HUDEP-2 (cell line): Measurements from ENCODE around the gene UBAP2L.
"Not testable (repeated sequence)": the region's sequence is repeated elsewhere in the genome, so short reads cannot be mapped to it uniquely, and the experiment has no call there.

Source experiments
- DNase-seq, 76 experiments: peaks; one replicate each; lab custom pipeline; 2025; ENCODE audit not compliant: unreplicated experiment in 76 of 76; lab: John Stamatoyannopoulos, UW

Gene UBAP2L

DNA sequence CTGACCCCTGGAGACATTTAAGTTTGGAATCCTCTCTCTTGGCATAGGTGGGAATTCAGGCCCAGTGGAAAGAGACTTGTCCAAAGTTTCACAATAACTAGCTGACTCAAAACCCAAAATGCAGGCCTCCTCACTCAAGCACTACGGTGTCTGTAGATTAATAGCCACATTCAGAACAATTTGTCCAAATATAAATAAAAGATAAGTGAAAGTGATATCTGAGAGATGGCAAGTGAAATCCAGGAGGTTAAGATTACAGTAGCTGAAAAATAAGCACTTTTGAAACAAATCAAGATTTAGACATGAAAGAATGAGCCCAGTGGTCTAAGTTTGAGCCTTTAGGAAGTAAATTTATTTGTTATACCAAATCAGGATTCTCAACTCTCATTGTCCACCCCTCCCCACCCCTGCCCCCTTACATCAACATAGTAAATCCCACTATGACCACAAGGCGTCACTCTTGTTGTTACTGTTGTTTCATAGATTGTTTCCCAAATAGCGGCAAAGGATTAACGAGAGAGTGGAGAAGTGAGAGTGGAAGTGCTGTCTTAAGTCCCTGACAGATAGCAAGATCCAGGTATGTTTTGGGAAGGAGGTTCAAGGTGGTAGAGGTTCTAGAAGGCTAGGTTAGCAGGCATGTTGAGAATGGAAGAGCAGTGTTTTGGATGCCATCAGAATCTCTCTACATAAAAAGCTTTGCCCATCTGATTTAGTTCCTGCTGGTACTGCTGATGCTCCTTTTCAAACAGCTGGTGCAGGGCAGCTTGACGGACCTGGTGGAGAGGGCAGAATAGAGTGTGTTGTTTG is 21.8 kb upstream of the UBAP2L start:
- peak in 30 of 76 experiments; percentile 1 to 57 (median 26) for DNase-seq

DNA sequence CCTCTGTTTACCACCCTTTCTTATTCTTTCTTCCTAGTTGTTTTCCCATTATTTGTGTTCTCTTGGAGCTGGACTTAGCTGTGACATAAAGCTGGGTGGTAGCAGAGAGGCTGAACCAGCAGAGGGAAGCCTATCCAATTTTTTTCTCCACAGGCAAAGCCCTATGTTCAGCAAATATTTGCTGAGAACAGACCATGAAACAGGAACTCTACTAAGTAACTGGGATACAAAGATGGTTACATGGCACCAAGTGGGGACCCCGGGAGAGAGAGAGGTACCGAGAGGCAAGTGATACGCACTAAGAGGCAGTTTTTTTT is 21.2 kb upstream of the UBAP2L start:
- DNase-seq = no peak

DNA sequence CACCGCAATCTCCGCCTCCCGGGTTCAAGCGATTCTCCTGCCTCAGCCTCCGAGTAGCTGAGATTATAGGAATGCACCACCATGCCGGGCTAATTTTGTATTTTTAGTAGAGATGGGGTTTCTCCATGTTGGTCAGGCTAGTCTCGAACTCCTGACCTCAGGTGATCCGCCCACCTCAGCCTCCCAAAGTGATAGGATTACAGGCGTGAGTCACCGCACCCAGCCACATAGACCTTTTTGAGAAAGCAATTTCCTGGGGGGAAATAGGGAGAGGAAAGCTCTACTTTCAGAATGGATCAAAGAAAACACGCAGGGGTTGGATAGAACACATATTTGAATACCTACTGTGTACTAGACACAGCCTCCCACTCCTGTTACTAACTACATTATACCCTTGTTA is 15.0 kb upstream of the UBAP2L start:
- DNase-seq = not testable (repeated sequence)

DNA sequence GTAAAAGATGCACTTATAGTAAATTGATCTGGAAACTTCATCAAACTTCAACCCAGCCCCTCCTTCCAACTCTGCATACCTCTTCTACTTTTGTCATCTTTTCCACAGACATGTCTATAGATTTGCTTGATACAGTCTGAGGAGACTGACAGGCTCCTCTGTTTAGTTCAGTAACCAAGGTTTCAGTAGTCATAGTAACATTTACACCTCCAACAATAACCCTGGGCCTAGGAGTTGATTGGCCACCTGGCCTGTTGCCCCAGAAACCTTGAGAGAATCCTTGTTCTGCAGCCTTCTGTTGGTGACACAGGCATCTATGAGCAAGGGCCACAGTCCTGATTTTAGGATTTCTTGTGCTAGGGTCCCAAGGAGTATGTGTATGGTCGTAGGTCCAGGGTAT is 14.6 kb upstream of the UBAP2L start, which contains the start of gene CFAP141:
TSS of gene CFAP141 (minus strand) at position 138 of the 400 bp plus-strand sequence. CDS start at position 112, 26 bp downstream.
- DNase-seq = no peak

DNA sequence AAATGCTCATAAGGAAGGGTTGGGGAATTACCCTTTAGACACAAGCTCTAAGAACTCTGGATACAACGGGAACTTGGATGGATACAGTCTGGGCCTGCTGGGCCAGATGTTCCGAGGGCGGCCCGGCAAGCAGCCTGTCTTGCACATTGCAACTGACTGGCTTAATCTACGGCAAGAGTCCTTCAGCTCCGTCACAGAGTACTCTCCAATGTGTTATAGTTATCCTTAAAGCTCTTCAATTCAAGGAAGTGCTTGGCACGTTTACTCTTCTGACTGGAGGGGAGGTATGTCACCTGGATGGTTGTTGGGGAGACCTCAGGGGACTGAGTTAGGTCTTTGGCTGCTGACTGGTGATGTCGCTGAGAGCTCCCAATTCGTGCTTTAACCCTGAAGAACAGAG is 13.5 kb upstream of the UBAP2L start:
- DNase-seq = no peak

DNA sequence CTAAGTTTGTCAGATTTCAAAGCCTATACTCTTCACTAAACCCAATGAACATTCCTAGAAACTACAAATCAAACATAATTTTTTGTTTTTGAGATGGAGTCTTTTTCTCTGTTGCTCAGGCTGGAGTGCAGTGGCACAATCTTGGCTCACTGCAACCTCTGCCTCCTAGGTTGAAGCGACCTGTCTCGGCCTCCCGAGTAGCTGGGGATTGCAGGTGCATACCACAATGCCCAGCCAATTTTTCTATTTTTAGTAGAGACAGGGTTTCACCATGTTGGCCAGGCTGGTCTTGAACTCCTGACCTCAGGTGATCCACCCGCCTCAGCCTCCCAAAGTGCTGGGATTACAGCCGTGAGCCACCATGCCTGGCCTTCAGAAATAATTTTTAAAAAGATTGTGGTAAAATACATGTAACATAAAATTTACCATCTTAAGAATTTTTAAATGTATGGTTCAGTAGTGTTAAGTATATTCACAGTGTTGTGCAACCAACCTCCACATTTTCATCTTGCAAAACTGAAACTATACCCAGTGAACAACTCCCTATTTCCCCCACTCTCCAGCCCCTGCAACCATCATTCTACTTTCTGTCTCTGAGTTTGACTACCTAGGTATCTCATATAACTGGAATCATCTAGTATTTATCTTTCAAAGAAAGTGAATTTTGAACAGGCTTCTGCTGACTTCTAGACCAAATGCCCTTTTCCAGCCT is 11.9 kb upstream of the UBAP2L start:
- no peak for DNase-seq

DNA sequence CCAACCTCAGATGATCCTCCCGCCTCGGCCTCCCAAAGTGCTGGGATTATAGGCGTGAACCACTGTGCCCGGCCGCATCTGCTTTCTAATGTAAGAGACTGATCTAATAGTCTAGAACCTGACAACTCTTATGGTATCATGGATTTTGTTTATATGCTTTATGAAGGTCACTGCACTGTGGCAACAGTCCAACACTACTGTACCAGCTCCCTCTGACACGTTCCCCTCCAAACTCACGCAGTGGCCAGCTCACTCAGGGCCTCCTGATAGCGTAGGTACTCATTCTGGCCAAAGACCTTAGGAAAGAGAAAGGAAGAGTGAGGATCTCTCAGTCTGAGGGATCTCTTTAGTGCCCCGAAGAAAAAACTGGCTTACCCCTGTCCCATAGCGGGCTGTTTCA is 8.7 kb upstream of the UBAP2L start:
- no peak for DNase-seq

DNA sequence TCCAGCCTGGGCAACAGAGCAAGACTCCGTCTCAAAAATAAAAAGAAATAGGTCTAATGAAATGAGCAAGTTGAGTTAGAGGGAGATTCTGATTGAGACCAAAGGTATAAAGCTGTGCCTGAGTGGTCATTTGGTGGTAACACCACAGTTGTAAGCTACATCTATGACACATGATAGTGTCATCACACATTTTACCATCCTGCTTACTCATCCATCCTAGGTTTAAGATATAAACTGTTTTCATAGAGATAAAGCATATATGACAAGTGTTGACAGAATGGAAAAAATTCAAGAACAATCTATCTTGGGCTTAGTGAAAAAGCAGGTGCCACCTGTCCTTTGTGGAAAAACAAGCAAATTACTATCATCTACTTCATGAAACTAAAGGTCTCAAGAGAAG is 7.5 kb upstream of the UBAP2L start:
- DNase-seq = no peak

DNA sequence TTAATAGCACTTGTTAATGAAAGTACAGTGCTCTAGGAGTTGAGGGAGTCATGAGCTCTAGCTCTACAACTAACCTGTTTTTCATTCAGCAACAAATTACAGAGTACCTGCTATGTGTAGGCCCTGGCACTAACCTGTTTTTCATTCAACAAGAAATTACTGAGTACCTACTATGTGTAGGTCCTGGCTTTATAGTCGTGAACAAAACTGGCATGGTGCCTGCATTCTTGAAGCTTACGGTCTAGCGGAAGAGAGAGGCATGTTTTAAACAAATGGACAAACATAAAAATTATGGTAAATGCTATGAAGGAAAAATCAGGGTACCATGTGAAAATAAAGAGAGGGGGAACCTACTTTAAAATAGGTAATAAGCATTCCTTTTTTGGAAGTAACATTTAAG is 2.2 kb upstream of the UBAP2L start:
- no peak for DNase-seq

DNA sequence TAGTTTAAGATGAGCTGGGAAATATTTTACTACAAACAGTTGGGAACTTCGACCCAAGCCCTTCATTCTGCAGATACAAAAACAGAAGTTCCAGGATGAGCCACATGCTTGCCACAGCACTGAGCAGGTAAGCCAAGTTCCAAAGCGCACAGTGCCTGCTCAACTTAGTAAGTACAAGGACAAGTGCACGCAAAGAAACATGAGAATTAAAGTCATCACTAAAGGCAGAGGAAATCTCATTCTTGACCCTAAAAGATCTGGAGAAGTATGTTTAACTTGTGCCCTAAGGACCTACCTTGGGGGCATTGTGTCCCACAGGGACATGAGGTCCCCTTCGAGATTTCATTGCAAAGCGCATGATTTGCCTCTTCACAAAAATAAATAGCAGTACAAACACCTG is 1.2 kb upstream of the UBAP2L start:
- DNase-seq = peak in 10 of 76 experiments; percentile 1 to 35 (median 12)

DNA sequence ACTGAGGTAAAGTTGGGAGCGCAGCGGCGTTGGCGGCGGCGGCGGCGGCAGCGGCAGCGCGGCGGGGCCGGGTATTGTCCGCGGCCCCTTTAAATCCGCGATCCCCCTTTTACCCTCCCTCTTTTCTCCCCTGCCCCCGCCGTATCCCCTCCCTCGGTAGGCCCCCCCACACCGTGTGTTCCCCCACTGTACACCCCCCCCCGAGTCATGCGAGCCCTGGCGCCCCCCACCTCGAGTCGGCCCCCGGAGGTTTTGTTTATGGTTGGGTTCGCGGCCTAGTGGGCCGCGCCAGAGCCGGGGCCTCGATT is 169 bp downstream of the UBAP2L start:
- no peak for DNase-seq

DNA sequence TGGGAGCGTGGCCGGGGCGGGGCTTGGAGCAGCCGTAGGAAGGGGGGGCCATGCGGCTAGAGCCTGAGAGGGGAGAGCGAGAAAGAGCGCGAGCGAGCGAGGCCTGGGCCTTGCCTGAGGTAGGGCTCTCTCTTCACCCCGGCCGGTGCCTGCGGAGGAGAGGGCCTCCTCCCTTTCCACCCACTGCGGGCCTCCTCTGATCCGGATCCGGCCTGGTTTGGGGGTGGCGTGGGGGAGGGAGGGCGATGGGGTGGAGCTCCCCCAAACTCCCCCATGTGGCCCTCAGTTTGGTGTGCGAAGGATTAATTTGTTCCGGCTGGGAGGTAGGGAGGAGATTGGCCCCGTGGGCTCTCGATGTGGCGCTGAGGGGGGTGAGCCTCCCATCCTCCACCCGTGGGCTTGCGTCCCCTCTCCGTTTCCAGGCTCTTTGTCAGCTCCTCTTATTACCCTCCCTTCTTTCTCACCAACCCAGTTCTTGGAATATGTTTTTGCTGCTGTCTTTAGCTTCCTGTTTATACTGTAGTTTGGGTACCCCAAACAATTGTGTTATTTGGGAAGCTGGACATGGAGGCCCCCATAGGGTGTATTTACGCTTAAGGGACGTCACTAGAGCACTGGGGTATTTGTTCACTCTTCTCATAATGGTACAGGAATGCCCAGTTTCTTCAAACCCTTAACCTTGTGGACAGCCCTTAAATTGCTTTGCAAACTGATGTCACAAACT is 685 bp downstream of the UBAP2L start:
- DNase-seq = peak in 53 of 76 experiments; percentile 11 to 68 (median 38)

DNA sequence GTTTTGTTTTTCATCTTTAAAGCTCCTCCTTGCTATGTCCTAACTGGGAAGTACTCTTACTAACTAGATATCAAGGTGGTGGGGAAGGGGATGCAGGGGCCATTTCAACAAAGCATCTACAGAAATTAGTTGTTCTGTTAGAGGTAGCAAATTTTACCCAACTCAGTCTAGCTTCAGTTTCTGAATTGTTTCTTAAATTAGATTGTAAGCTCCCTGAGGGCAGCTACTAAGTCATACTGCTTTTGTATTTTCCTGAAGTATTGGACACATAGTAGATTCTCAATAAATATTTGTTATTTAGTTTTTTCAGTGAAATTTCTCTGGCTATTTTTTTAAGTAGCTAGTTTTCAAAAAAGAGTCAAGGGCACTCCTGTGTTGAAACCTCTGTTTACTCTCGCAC is 1.8 kb downstream of the UBAP2L start:
- DNase-seq = no peak

DNA sequence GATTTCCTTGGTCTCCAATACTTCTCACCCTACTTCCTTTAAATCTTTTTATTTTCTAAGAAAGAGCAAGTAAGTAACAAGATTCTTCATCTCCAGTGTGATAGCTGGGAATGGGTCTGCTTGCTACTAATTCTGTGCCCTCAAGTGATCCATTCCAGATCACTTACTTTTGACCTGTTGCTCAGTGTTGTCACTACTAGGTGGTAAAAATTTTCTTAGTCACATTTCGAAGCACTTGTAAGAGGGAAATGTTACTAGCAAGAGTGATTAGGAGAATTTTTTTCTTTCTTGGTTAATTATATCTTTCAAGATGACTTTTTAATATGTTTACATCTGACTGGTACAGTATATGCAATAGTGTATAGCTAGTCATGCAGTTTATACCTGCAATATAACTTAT is 2.2 kb downstream of the UBAP2L start:
- no peak for DNase-seq

DNA sequence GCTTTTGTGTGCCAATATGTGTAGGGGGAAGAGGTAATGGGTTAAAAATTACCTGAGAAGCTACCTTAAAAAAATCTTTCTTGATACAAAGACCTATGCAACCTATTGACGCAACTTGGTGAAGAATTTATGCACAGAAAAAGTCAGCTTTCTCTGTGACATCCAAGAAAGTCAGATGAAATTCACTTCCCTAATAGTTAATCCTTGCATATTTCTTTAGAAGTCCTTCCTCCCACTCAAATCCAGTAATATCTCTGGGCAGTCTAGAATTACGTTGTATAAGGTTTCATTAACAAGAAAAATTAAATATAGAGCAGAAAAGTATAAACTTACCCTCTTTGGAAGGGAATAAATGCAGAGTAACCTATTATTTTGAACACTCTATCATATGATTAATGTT is 2.9 kb downstream of the UBAP2L start:
- no peak for DNase-seq

DNA sequence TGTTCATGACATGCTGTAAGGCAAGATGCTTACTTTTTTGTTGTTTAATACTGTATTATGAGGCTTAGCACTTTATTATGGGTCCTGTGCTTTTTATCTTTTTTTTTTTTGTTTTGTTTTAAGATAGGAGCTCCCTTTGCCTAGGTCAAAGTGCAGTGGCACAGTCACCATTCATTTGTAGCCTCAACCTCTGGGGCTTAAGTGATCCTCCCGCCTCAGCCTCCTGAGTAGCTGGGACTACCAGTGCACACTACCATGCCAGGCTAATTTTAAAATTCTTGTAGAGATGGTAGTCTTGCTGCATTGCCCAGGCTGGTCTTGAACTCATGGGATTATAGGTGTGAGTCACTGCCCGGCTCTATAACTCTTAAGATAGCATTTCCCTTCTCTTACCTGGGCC is 4.6 kb downstream of the UBAP2L start:
- no peak for DNase-seq

DNA sequence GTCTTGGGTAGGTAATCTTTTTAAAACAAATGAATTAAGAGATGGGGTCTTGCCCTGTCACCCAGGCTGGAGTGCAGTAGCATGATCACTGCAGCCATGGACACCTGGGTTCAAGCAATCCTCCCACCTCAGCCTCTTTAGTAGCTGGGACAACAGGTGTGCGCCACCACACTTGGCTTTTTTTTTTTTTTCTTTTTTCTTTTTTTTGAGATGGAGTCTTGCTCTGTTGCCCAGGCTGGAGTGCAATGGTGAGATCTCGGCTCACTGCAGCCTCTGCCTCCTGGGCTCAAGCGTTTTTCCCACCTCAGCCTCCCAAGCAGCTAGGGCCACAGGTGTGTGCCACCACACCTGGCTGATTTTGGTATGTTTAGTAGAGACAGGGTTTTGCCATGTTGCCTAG is 10.4 kb downstream of the UBAP2L start:
- not testable (repeated sequence) for DNase-seq

DNA sequence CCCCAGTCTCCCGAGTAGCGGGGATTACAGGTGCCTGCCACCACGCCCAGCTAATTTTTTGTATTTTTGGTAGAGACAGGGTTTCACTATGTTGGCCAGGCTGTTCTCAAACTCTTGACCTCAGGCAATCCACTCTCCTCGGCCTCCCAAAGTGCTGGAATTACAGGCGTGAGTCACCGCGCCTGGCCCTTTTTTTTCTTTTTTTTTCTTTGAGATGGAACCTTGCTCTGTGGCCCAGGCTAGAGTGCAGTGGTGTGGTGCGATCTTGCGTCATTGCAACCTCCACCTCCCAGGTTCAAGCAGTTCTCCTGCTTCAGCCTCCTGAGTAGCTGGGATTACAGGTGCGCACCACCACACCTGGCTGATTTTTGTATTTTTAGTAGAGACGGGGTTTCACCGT is 12.4 kb downstream of the UBAP2L start:
- not testable (repeated sequence) for DNase-seq

DNA sequence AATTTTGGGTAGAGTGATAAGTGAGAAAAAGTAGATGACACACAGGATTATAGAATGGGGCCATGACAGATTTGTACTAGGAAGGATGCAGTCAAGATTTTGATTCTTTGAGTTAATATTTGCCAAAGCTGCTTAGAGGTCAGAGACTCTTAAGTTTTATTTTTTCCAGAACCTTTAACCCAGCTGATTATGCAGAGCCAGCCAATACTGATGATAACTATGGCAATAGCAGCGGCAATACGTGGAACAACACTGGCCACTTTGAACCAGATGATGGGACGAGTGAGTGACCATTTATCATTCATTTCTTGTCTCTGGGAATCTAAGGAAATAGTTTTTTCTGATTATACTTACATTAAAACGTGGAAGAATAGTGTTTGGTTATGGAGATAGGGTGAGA is 16.1 kb downstream of the UBAP2L start:
- DNase-seq = no peak

DNA sequence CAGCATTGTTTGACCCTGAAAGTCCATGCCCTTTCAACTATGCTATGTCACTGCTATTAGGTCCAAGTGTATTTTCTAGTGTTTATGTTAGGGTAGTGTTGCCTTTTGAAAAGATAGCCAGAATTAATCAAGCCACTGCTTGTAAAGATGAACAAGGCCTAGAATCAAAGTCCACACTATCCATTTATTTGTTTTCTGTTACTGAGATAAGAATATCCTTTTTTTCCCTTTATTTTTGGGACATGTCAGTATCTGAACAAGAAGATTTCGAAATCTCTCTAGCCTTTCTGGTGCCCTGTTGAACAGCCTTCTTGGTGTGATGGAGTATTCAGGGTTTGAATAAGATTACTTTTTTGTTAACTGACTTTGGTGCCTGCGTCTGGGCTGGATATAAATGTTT is 16.7 kb downstream of the UBAP2L start:
- DNase-seq = no peak

DNA sequence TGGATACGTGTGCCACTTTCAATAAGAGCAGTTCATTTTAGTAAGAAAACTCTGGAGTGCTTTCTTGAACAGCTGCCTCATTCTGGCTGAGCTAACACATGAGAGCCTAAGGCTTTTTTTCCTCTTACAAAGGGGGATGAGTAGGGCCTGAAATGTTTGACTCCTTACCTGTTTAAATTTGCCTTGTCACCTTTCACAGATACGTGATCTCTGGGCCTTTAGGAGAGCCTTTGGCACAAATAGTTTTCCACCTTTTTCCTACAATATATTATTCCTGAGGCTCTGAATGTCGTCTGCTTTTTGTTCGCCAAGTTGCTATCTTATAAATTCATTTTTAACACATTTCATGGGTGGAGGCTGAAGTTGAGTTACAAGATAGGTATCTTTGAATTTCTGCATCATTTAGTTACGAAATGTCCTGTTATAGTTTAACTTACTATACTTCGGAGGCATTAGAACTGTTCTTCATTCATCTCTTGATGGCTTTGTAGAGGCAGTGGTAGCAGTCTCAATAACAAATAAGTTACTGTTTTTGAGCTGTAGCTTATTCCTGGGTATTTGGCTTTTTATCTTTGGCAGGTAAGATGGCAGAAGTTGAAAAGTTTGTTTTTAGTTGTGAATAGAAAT is 17.2 kb downstream of the UBAP2L start:
- DNase-seq = no peak
